GM10266 (cell line): ENCODE measurements around the gene KCNS1.

Source experiments
- DNase-seq: peaks from one replicate; pipeline ENCODE4 v3.0.0; 2012; ENCODE audit errors: extremely low spot score
- CTCF ChIP-seq: IDR thresholded peaks from 2 replicates; pipeline ENCODE4 v1.5.1; 2012; ENCODE audit warnings: mild to moderate bottlenecking, low read depth; ENCODE audit not compliant: control insufficient read depth, insufficient read depth; ENCODE audit errors: missing control alignments

Gene KCNS1

DNA sequence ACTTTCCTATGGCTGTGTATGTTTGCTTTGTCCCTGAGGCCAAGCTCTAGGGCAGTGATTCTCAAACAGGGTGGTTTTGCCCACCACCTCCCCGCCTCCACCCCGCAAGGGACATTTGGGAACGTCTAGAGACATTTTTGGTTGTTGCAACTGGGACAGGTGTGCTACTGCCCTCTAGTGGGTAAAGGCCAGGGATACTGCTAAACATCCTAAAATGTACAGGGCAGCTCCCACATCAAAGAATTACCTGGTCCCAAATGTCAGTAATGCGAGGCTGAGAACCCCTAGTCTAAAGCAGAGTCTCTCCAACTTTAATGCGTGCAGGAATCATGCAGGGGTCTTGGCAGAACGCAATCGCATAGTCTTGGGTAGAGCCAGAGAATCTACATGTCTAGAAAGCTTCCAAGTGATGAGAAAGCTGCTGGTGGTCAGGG, 5.1 kb downstream of the KCNS1 start:
- DNase-seq, result peak; percentile 72
- peak; percentile 84 for TF ChIP-seq CTCF

DNA sequence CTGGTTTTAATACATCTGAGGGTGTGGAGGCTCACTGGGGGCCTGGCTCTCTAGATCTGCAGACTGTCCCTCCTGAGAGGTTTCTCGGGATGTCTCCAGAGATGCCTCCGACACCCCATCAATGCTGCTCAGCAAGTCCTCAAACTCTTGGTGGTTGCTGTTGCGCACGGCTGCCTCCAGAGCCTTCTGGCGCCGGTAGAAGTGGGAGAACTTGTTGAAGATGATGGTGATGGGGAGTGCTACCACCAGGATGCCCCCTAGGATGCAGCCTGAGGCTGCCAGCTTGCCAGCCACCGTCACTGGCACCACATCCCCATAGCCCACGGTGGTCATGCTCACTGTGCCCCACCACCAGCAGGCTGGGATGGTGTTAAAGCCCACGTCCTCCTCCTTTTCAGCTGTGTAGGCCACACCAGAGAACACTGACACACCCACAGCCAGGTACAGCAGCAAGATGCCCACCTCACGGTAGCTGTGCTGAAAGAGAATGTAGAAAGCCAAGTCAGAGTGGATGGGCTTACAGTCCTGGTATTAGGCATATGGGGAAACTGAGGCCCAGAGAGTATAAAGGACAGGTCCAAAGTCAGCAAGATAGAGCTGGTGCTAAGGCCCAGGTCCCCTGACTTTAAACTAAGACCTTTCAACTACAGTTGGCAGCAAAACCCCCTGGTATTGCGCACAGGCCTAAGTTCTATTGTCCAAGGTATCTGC, 5.9 kb downstream of the KCNS1 start:
- no peak for DNase-seq
- TF ChIP-seq CTCF, result no peak

GRCh38 chr20:45094201-45094600, 6.7 kb downstream of the KCNS1 start:
- TF ChIP-seq CTCF, result no peak
- no peak for DNase-seq

DNA sequence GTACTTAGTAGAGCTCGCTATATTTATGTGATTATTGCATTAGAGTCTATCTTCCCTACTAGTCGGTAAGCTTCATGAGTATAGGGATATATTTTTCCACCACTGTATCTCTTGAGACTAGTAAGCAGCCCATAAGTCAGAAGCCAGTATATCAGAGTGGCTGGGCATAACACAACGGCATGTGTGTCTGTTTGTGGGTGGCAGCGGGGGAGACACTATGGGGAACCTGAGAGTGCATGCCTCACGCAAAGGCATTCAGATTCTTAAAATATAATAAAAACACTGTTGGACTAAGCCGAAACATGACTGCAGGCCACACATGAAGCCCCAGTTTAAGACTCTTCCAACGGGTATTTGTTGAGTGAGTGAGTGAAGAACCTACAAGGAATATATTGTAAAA, 8.0 kb downstream of the KCNS1 start:
- no peak for TF ChIP-seq CTCF
- no peak for DNase-seq

GRCh38 chr20:45091366-45091765, 9.6 kb downstream of the KCNS1 start:
- no peak for DNase-seq
- no peak for TF ChIP-seq CTCF

DNA sequence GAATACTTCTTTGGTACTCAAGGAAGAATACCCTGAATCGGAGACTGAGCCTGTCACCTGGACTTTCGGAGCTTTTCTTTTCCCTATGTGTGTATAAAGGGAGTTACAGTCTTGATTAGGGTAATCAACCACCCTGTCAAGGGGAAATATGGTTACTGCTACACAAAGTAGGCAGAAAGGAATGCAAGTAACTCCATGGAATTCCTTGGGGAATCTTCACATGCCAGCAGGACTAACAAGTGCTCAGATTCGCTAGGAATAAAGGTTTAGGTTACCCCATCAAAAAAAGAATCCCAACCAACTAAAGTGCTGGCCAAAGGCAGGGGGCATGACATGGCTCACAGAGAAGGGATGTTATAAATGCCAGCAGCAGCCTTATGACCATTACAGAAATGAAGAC, 10.4 kb downstream of the KCNS1 start:
- DNase-seq, result no peak

More for the DNA sequence above, 10.4 kb downstream of the KCNS1 start:
- TF ChIP-seq CTCF, result no peak
